GM18873 (cell line): ENCODE results near the gene PAX4.

Source experiments
- ATAC-seq: cut with Tn5 transposase; IDR thresholded peaks from one replicate; pipeline ENCODE4 v1.9.1; 2021; ENCODE audit warnings: mild to moderate bottlenecking, moderate library complexity, moderate number of reproducible peaks; ENCODE audit not compliant: unreplicated experiment, low FRiP score

Gene PAX4

GRCh38 chr7:127632276-127632910, 14.5 kb upstream of the PAX4 start:
- no peak for ATAC-seq

- ATAC-seq: no peak
Measured at GRCh38 chr7:127629268-127629854, 11.4 kb upstream of the PAX4 start.

GRCh38 chr7:127628445-127628844, 10.5 kb upstream of the PAX4 start:
- no peak for ATAC-seq

DNA sequence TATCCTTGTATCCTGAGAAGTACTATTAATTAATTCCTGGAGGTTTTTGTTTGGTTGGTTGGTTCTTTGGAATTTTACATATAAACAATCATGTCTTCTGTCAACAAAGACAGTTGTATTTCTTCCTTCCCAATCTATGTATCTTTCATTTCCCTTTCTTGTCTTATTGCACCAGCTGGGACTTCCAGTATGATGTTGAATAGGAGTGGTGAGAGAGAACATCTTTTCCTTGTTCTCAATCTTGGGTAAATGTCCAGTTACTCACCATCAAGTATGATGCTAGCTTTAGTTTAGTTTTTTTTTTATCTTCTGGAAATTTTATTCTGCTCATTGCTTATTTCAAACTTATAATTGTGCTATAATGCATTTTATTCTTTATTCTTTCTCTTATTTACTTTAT, 7.4 kb upstream of the PAX4 start:
- ATAC-seq: no peak

DNA sequence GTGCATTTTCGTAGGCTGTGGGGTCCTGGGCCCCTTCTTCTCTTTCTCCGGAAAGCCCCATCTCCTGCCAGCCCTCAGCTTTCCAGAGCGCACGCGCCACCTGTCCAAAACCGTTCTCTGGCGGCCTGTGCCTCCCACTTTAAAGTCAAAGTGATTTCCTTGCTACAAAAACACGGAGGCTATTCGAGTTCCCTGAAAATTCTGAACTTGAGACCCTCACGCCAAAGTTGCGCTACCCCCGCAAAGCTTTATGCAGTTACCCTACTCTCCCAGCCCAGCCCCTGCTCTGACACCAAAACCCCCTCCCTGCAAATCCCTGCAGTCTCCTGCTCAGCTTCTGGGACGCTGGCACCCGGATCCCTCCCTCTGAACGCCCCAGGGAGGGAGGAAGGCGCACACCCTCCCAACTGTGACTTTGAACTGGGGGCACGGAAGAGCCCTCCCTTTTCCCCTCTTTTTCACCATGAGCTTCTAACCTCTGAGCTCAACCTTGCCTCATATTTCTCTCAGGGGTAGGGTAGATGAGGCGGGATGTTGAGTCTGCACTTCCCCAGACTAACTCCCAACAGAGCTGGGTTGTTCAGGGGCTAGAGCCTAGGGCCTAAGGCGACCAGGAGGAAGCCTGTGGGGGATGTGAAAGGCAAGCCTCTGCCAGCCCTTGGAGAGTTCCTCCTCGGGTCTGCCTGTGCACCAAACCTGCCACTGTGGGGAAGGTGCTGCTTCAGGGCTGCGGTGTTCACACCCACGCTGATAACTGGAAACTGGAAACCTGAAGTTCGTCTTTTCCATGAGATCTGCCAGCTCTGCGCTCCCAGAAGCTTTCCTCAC, 2.7 kb upstream of the PAX4 start:
- ATAC-seq: no peak

DNA sequence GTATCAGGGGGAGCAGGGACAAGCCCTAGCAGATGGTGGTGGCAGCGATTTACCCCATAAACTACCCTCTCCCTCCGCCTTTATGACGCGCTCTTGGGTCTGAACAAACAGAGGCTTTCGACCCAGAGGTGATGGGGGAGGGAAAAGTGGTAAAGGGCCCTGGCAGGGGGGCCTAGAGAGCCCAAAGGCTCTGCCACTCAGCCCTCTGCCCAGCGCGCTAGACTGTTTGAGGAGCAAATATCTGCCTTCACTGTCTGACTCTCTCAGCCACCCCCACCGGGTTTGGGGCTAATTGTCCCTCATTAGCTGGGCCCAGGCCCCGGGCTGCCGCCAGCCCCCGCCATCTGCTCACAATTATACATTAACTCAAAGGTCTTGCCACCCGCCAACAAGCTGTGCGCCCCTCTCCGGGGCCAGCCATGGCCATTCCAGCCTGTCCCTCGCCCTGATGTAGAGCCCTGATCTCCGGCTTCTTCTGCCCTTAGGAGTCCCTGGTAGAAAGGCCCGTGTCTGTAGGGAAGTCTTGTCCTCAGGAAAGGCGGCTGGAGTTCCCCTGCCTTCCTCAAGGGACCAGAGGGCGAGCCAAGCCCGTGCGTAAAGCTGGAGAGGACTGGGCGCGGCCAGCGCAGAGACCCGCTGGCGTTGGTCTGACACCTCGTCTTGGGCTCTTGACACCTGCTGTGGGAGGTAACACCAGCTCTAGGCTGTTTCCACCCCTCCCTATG, 1.9 kb upstream of the PAX4 start:
- no peak for ATAC-seq

DNA sequence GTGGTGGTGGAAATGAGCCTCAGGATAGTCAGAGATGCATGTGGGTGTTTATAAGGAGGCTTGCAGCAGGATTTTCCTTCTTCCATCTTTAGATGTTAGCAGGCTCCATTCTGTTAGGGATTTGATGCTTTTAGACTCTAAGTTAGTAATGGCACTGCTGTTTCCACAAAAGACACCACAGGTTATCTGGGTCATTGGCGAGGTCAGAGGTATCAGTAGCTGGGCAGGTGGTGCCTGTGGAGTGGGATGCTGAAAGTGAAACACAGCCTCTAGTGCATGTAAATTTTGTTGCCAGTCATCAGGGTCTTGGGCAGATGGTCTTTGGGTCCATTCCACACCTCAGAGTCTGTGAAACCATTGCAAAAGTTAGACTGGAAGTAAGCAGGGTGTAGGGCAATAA, 833 bp upstream of the PAX4 start:
- no peak for ATAC-seq

- no peak for ATAC-seq
Measured at GRCh38 chr7:127616724-127617123, 1.2 kb downstream of the PAX4 start.

DNA sequence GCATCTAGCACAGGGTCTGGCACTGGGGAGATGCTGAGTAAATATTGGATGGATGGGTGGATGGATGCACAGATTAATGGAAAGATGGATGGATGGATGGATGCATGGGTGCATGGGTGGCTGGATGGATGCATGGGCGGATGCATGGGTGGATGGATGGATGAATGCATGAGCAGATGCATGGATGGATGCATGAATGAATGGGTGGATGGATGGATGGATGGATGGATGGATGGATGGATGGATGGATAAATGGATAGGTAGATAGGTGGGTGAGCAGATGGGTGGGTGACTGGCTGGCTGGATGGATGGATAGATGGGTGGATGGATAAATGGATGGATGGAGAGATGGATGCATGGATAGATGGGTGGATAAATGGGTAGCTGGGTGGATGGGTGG, 5.7 kb downstream of the PAX4 start:
- ATAC-seq: no peak

- ATAC-seq: no peak
Measured at GRCh38 chr7:127609297-127609696, 8.6 kb downstream of the PAX4 start.

GRCh38 chr7:127608446-127608845, 9.5 kb downstream of the PAX4 start:
- no peak for ATAC-seq

GRCh38 chr7:127600885-127601284, 17.1 kb downstream of the PAX4 start:
- no peak for ATAC-seq

DNA sequence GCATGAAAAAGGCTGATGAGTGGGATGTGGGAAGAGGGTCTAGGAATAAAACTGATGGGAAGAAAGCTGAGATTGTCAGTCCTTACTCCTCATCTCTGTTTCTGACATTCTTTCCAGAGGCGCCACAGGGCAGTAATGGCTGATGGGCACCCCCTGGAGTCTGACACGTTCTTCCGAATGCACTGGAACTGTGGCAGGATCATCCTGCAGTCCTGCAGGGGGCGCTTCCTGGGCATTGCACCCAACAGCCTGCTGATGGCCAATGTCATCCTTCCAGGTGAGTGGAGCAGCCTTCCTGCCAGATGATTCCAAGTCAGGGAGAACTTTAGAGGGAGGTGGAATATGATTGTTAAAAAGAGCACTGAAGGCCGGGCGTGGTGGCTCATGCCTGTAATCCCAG, 19.6 kb downstream of the PAX4 start:
- no peak for ATAC-seq

DNA sequence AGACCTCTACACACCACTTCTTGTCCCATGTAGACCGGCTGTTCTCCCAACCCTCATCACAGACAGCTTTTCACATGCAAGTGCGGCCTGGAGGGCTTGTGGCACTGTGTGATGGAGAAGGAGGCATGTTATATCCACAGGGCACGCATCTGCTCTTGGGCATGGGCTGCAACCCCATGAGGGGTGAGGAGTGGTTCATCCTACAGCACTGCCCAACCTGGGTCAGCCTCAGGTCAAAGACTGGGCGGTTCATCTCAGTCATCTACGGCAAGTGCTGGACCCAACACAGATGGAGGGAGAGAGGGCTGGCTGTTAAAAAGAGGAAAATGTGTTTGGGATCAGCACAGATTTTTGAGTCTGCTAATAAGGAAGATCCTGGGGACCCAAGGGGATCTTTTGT, 22.2 kb downstream of the PAX4 start:
- no peak for ATAC-seq

DNA sequence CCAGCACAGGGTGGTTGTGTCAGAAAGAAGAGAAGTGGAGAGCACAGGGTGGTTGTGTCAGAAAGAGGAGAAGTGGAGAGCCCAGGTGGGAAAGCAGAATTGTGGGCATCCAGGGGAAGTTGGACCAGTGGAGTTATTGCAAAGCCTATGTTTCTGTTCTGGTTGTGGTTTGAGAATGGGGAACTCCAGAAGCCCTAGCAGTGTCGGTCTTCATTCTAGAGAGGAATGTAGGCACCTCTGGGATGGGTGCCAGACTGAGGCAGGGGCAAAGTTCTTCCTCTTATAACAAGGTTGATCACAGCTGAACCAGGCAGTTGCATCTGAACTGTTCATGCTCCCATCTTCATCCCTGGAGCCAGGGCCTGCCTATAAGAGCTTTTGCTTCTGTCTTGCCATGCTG, 23.5 kb downstream of the PAX4 start:
- no peak for ATAC-seq

DNA sequence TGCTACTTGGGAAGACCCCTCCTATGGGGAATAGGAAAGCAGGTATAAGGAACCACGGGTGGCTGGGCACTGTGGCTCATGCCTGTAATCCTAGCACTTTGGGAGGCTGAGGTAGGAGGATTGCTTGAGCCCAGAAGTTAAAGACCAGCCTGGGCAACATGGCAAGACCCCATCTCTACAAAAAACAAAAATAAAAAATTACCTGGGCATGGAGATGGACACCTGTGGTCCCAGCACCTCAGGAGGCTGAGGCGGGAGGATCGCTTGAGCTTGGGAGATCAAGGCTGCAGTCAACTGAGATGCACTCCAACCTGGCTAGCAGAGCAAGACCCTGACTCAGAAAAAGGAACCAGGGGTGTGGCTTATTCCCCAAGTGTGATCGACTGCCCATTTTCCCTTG, 25.4 kb downstream of the PAX4 start:
- no peak for ATAC-seq

GRCh38 chr7:127591591-127591990, 26.4 kb downstream of the PAX4 start:
- no peak for ATAC-seq

- ATAC-seq: no peak
Measured at GRCh38 chr7:127591189-127591588, 26.8 kb downstream of the PAX4 start.

DNA sequence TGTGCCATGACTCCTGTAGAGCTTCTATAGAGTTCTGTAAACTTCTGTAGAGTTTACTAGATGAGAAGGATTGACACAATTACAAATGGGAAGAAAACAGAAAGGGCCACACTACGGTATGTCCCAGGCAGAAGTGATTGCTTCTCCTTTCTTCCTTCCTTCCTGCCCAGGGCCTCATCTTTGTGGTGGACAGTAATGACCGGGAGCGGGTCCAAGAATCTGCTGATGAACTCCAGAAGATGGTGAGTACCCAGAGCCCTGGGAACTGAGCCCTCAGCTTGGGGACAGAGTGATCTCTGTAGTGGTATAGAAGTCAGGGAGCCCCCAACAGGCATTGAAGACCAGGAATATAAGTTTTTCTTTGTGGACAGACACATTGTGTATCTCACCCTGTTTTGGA, 28.0 kb downstream of the PAX4 start:
- no peak for ATAC-seq

- no peak for ATAC-seq
Measured at GRCh38 chr7:127588697-127589482, 29.1 kb downstream of the PAX4 start.
